ENCODE measurements around the gene DGKB.

DNA sequence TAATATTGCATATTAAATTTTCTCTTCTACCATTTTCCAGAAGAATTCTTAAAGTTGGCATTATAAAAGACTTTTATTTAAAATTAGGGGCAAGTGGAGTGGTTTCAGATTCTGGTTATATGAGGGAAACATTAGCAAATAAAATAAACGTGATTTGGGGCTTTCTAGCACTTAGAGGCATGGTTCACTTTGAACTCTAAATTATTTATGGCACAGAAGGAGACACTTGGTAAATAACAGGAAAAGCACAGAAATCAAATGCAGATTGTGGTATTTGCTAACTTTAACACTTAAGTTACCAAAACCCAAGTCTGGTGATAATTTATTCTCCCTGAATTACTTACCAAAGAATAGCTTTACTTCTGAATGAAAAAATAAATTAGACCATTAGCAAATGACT, 778.6 kb downstream of the DGKB start:
- TF ChIP-seq POLR2A (IDR thresholded peaks at IDR 0.05) (no peak), EP300 (IDR thresholded peaks at IDR 0.05) (no peak)
